ENCODE data around the gene TEF. TPM values are rescaled to one million over a fixed set of nuclear protein-coding genes. Genes with fewer than 3 reads are reported as not detected.

The TEF gene
- total and polyA plus RNA-seq, 2 donors (not counting 1 experiment from before 2014, with no cell fraction given): 9.0 to 22.5 TPM

DNA sequence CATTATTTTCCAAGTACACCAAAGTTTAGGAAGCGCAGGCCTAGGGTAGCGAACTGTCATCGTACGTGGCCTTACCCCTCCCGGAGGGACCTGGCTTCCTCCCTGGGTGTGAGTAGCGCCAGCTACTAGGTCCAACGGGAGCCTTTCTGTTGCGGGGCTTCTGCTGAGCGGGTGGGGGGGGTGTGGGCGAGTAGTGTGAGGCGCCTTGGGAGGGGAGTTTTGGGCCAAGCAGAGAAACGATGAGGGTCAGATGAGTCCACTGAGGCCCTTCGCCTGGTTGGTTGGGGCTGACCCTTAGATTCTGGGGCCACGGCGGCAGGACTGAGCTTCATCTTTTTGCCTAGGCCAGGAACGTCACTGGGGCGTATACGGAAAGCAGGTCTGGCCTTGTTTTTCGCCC, 868 bp downstream of the TEF start:
- Histone ChIP-seq H3K9ac (ENCODE audit: insufficient read depth, low read length) (peak overlapping the region; percentile 44), H2AFZ (ENCODE audit: low read length) (peak overlapping the region; percentile 55)
- TF ChIP-seq EZH2 (IDR thresholded peaks at IDR 0.05; ENCODE audit: low read length, missing control alignments) (no peak), CTCF (conservative IDR thresholded peaks at IDR 0.05 in 1 of 2, IDR thresholded peaks at IDR 0.05 in 1 of 2; ENCODE audit: low read depth in 1 of 2, low read length in 2 of 2) (no peak)

GRCh38 chr22:41383085-41383484, 1.3 kb downstream of the TEF start:
- peaks cover 5% of the 10 kb centered on the region for H3K36me3 ChIP-seq (ENCODE audit: control insufficient read depth, insufficient read depth, low read length)
- TF ChIP-seq EZH2 (IDR thresholded peaks at IDR 0.05; ENCODE audit: low read length, missing control alignments) (no peak), CTCF (conservative IDR thresholded peaks at IDR 0.05 in 1 of 2, IDR thresholded peaks at IDR 0.05 in 1 of 2; ENCODE audit: low read depth in 1 of 2, low read length in 2 of 2) (no peak)
- peaks cover 4% of the 10 kb centered on the region for H3K4me1 ChIP-seq (ENCODE audit: control insufficient read depth, extremely low read depth, insufficient read depth, low read length)
- no peaks in the 10 kb centered on the region for H4K20me1 ChIP-seq (ENCODE audit: control insufficient read depth, extremely low read depth, insufficient read depth, low read length)
- H3K27ac ChIP-seq (ENCODE audit: insufficient read depth, low read length): no peak overlapping the region
- DNase-seq (ENCODE audit: low read depth in 2 of 2): no peak
- peaks cover 4% of the 10 kb centered on the region for H3K79me2 ChIP-seq (ENCODE audit: control insufficient read depth, insufficient read depth, low read length)
- H3K4me2 ChIP-seq (ENCODE audit: extremely low read depth, insufficient read depth, low read length): peak overlapping the region; percentile 94
- no peaks in the 10 kb centered on the region for H3K27me3 ChIP-seq (ENCODE audit: control insufficient read depth, insufficient read depth, low read length)
- H3K9ac ChIP-seq (ENCODE audit: insufficient read depth, low read length): peak overlapping the region; percentile 44
- no peak overlapping the region for H2AFZ ChIP-seq (ENCODE audit: low read length)
- H3K9me3 ChIP-seq (ENCODE audit: control insufficient read depth, insufficient read depth, low read depth, low read length): no peaks in the 10 kb centered on the region
- peak overlapping the region; percentile 69 to 82 (median 76) for H3K4me3 ChIP-seq (replicated peaks in 1 of 4; ENCODE audit: control extremely low read depth in 1 of 4, insufficient read depth in 1 of 4, low read depth in 3 of 4, low read length in 4 of 4)

More for the DNA sequence above, 868 bp downstream of the TEF start:
- H3K27me3 ChIP-seq (ENCODE audit: control insufficient read depth, insufficient read depth, low read length): no peaks in the 10 kb centered on the region
- H3K36me3 ChIP-seq (ENCODE audit: control insufficient read depth, insufficient read depth, low read length): peaks cover 4% of the 10 kb centered on the region
- DNase-seq (ENCODE audit: low read depth in 2 of 2): no peak
- H3K9me3 ChIP-seq (ENCODE audit: control insufficient read depth, insufficient read depth, low read depth, low read length): no peaks in the 10 kb centered on the region
- H3K79me2 ChIP-seq (ENCODE audit: control insufficient read depth, insufficient read depth, low read length): peaks cover 4% of the 10 kb centered on the region
- peak overlapping the region; percentile 69 to 82 (median 76) for H3K4me3 ChIP-seq (replicated peaks in 1 of 4; ENCODE audit: control extremely low read depth in 1 of 4, insufficient read depth in 1 of 4, low read depth in 3 of 4, low read length in 4 of 4)
- H3K4me1 ChIP-seq (ENCODE audit: control insufficient read depth, extremely low read depth, insufficient read depth, low read length): peaks cover 4% of the 10 kb centered on the region
- H4K20me1 ChIP-seq (ENCODE audit: control insufficient read depth, extremely low read depth, insufficient read depth, low read length): no peaks in the 10 kb centered on the region
- H3K27ac ChIP-seq (ENCODE audit: insufficient read depth, low read length): peak overlapping the region; percentile 99
- H3K4me2 ChIP-seq (ENCODE audit: extremely low read depth, insufficient read depth, low read length): peak overlapping the region; percentile 94

DNA sequence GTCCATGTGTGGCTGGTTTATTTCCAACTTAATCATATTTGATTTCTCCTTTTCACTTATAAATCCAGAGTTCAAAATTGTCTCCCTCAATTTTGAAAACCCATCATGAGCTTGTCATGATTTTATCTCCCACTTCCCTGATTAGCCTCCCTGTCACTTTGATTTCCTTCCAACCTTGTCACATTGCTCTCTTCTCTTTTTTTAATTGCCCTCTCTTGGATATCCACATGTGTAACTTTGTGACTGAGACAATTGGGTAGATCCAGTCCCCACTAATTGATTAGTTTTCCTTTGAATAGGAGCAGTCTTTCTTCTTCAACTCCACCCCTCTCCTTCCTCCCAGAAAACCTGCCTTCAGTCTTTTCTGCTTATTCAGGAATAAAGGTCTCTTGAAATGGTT, 2.4 kb downstream of the TEF start:
- H3K4me1 ChIP-seq (ENCODE audit: control insufficient read depth, extremely low read depth, insufficient read depth, low read length): peaks cover 4% of the 10 kb centered on the region
- H3K4me3 ChIP-seq (replicated peaks in 1 of 4; ENCODE audit: control extremely low read depth in 1 of 4, insufficient read depth in 1 of 4, low read depth in 3 of 4, low read length in 4 of 4): no peak overlapping the region
- TF ChIP-seq EZH2 (IDR thresholded peaks at IDR 0.05; ENCODE audit: low read length, missing control alignments): no peak
- no peak for TF ChIP-seq CTCF (conservative IDR thresholded peaks at IDR 0.05 in 1 of 2, IDR thresholded peaks at IDR 0.05 in 1 of 2; ENCODE audit: low read depth in 1 of 2, low read length in 2 of 2)
- DNase-seq (ENCODE audit: low read depth in 2 of 2): no peak
- H3K27me3 ChIP-seq (ENCODE audit: control insufficient read depth, insufficient read depth, low read length): no peaks in the 10 kb centered on the region
- H3K79me2 ChIP-seq (ENCODE audit: control insufficient read depth, insufficient read depth, low read length): peaks cover 4% of the 10 kb centered on the region
- H3K36me3 ChIP-seq (ENCODE audit: control insufficient read depth, insufficient read depth, low read length): peaks cover 5% of the 10 kb centered on the region
- no peaks in the 10 kb centered on the region for H4K20me1 ChIP-seq (ENCODE audit: control insufficient read depth, extremely low read depth, insufficient read depth, low read length)
- H2AFZ ChIP-seq (ENCODE audit: low read length): no peak overlapping the region
- H3K27ac ChIP-seq (ENCODE audit: insufficient read depth, low read length): no peak overlapping the region
- H3K9ac ChIP-seq (ENCODE audit: insufficient read depth, low read length): no peak overlapping the region
- H3K4me2 ChIP-seq (ENCODE audit: extremely low read depth, insufficient read depth, low read length): no peak overlapping the region
- H3K9me3 ChIP-seq (ENCODE audit: control insufficient read depth, insufficient read depth, low read depth, low read length): no peaks in the 10 kb centered on the region

All from fibroblast of lung (primary cell).